HG03135 (cell line): ENCODE data around the gene DZANK1.
"Not testable (repeated sequence)": the region's sequence is repeated elsewhere in the genome, so short reads cannot be mapped to it uniquely, and the experiment has no call there.

Source experiments
- ATAC-seq: cut with Tn5 transposase; IDR thresholded peaks from one replicate; pipeline ENCODE4 v1.9.1; 2021; ENCODE audit warnings: mild to moderate bottlenecking, moderate library complexity; ENCODE audit not compliant: unreplicated experiment

Gene DZANK1

GRCh38 chr20:18440403-18440802, 26.4 kb downstream of the DZANK1 start:
- no peak for ATAC-seq

- ATAC-seq = no peak
Measured at GRCh38 chr20:18436847-18437246, 30.0 kb downstream of the DZANK1 start.

- ATAC-seq = no peak
Measured at GRCh38 chr20:18431206-18431605, 35.6 kb downstream of the DZANK1 start.

GRCh38 chr20:18430172-18430826, 36.5 kb downstream of the DZANK1 start:
- no peak for ATAC-seq

- no peak for ATAC-seq
Measured at GRCh38 chr20:18428490-18429173, 38.2 kb downstream of the DZANK1 start.

- ATAC-seq = no peak
Measured at GRCh38 chr20:18427214-18427613, 39.6 kb downstream of the DZANK1 start.

GRCh38 chr20:18421608-18422007, 45.2 kb downstream of the DZANK1 start:
- ATAC-seq = no peak

GRCh38 chr20:18416486-18416885, 50.3 kb downstream of the DZANK1 start:
- ATAC-seq = no peak

- no peak for ATAC-seq
Measured at GRCh38 chr20:18414140-18414539, 52.7 kb downstream of the DZANK1 start.

GRCh38 chr20:18412221-18412901, 54.5 kb downstream of the DZANK1 start:
- peak; percentile 43 for ATAC-seq

- ATAC-seq = no peak
Measured at GRCh38 chr20:18405826-18406225, 61.0 kb downstream of the DZANK1 start.

- ATAC-seq = no peak
Measured at GRCh38 chr20:18404172-18404571, 62.7 kb downstream of the DZANK1 start.

- ATAC-seq = no peak
Measured at GRCh38 chr20:18403269-18403668, 63.6 kb downstream of the DZANK1 start.

GRCh38 chr20:18401305-18401704, 65.5 kb downstream of the DZANK1 start:
- ATAC-seq = no peak

GRCh38 chr20:18400460-18400859, 66.4 kb downstream of the DZANK1 start:
- no peak for ATAC-seq

GRCh38 chr20:18398713-18399112, 68.1 kb downstream of the DZANK1 start:
- ATAC-seq = not testable (repeated sequence)

GRCh38 chr20:18397030-18397429, 69.8 kb downstream of the DZANK1 start:
- ATAC-seq = no peak

- no peak for ATAC-seq
Measured at GRCh38 chr20:18395544-18395943, 71.3 kb downstream of the DZANK1 start.

- no peak for ATAC-seq
Measured at GRCh38 chr20:18394363-18394762, 72.5 kb downstream of the DZANK1 start.

- no peak for ATAC-seq
Measured at GRCh38 chr20:18391686-18392085, 75.1 kb downstream of the DZANK1 start.

- no peak for ATAC-seq
Measured at GRCh38 chr20:18390201-18390600, 76.6 kb downstream of the DZANK1 start.

- no peak for ATAC-seq
Measured at GRCh38 chr20:18388860-18389259, 78.0 kb downstream of the DZANK1 start.
